ENCODE results near the gene WDR73.

Gene WDR73

DNA sequence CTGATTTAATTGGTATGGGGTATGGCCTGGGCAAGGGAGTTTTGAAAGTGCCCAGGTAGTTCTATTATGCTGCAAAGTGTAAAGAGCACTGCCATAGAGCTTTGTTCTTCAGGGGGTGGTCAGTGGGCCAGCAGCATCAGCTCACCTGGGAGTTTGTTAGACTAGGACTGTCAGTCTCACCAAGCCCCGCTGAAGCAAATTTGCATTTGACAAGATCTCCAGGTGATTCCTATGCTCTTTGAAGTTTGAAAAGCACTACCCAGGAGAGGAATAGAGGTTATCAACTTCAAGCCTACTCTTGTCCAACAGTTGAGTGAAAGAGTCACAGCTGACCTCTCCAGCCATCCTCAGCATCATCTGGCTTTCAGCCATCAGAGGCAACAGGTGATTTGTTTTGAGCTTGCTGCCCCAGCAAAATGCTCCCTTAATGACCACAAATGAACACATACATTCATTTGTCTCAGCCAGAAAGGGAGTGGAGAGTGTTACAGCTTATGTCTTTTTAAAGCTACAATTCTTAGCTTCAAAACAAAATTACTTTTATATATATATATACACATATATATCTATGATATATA is 45.3 kb downstream of the WDR73 start:
- no peak for DNase-seq

- no peak for DNase-seq
Observed at GRCh38 chr15:84606653-84607120, 47.4 kb downstream of the WDR73 start.

DNA sequence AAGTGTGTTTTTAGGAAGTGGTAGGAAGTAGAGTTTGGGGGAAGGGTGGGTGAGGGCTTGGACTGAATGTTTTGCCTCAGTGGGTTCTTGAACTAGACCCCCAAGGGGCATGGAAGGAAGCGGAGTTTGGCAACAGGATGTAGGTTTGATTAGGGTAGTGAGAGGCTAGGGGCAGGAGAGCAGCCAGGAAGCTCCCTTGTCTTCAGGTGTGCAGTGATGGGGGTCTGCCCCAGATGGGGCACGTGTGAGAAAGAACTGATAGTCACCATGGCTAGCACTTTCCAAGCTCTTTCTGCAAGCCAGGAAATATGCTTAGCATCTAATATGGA is 48.6 kb downstream of the WDR73 start:
- DNase-seq, result no peak

DNA sequence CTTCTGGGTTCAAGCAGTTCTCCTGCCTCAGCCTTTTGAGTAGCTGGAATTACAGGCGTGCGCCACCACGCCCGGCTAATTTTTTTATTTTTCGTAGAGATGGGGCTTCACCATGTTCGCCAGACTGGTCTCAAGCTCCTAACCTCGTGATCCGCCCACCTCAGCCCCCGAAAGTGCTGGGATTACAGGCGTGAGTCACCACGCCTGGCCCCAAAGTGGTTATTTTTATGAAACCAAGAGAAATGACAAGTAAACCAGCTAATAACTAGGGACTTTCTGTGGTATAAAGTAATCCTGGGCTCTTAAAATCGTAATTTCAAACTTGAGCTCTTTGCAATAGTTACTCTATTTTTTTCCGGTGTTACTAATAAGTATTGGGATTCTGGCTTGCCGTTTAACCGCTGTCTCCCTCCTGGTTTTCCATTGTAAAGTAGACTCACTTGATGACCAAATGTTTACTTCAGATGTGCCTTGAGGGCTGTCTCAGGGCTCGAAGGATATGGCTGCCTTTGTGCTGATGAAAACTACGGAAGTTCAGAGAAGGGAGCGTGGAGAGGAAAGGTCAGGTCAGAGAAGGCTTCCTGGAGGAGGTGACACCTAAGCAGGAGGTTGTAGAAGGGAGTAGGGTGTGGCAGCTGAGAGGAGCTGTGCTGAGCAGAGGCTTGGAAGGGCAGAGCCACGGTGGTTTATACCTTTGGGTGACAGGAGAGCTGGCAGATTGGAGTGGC is 49.1 kb downstream of the WDR73 start:
- DNase-seq, result no peak

- no peak for DNase-seq
Observed at GRCh38 chr15:84603630-84604379, 50.3 kb downstream of the WDR73 start.

DNA sequence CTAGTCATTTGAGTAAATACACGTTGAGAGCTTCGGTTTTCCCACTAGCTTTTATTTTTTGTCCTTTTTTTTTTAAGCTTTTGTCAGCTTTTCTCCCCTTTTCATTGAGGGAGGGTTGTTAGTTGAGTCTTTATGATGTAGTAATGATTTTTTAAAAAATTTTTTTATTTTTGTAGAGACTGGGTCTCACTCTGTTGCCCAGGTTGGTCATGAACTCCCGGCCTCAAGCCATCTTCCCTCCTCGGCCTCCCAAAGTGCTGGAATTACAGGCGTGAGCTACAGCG is 52.6 kb downstream of the WDR73 start:
- no peak for DNase-seq

DNA sequence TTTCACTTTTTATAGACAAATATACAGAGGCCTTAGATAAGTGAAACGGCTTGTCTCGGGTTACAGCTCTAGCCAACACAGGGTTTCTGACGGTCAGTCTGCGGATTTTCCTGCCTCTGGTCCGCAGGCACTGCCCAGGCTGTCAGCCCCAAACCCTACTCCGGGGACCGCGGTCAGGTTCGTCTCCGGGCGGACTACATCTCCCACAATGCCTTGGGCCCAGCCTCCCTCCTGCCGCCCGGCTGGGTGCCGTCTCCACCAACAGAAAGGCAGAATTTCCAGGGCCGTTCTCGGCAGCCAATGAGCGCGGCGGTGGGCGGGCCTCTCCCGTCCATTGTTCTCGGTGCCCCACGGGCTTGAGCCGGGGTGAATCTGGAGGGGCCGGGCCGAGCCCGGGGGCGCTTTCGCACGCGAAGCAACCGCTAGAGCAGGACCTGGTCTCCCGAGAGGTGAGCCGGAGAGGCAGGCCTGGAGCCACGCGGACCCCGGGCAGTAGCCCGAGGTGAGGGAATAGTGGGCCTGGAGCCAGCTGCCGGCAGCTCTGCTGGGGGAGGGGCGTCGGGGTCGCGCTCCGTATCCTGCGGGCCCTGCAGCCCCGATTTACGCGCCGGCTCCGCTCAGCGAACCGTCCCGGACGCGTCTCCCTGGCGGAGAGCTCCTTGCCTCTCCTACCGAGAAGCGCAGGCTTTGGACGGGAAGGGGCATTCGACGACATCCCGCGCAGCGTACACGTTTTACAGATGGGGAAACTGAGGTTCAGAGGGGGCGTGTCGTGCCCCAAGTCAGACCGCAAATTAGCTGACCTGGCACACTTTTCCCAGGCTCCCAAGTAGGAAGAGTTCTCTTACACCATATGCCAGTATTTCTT is 53.2 kb downstream of the WDR73 start, which contains the start of gene ZSCAN2:
ZSCAN2 (plus strand) TSS at position 323 of the 868 bp plus-strand sequence. CDS start 2,919 bp downstream, outside the sequence.
- peak; percentile 87 for DNase-seq

DNA sequence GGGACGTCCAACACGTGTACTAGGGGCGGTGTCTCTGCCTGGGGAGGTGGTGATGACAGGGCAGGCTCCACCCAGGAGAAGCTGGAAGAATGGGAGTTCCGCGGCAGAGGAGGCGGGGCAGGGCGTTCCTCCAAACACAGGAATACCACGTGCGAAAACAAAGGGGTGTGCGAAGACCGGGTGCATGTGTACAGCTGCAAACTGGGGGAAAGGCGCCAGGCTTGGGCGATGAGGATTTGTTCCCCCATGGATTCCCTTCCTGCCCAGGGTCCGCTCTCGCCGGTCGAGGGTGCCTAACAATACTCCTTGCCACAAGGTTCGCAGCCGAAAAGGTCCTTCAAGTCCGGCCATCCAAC is 53.8 kb downstream of the WDR73 start:
- peak; percentile 42 for DNase-seq

DNA sequence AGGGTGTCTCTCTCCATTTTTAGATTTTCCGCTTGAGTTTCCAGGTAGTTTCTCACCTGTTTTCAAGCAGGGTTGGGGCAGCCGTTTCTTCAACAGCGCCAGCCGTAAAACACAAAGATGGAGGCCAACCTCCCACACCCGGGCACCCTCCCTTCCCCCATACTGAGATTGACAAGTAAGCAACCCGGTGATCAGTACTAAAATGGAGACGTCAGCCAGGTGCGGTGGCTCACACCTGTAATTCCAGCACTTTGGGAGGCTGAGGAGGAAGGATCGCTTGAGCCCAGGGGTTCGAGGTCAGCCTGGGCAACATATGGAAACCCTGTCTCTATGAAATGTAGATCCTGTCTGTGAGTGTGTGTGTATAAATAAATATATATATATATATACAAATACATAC is 54.2 kb downstream of the WDR73 start:
- no peak for DNase-seq

DNA sequence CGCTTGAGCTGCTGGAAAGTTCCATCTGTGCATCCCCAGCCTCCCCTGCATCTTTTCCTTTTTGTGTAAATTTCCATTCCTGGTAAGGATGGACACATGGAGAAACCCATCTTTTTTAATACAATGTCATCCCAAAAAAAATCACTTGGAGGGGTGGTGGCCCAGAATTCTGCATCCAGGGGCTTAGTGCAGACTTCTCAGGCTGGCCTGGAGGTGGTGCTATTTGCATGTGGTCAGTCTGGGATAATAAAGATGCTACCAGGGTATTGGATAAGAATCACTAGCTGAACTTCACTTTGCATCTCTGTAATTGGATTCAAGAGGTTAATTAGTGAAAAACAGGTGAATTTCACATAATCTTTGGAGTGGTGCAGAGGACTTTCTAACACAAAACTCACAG is 55.1 kb downstream of the WDR73 start:
- DNase-seq, result no peak

- DNase-seq, result no peak
Observed at GRCh38 chr15:84598250-84598649, 55.8 kb downstream of the WDR73 start.

DNA sequence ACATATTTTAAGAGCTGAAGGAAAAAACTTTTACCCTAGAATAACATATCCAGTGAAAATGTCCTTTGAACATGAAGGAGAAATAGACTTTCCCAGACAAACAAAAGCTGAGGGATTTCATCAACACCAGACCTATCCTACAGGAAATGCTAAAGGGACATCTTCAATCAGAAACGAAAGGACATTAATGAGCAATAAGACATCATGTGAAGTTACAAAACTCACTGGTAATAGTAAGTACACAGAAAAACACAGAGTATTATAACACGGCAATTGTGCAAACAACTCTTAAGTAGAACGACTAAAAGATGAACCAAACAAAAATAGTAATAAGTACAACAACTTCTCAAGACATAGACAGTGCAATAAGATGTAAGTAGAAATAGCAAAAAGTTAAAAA is 56.8 kb downstream of the WDR73 start:
- no peak for DNase-seq

GRCh38 chr15:84595660-84596059 is 58.4 kb downstream of the WDR73 start:
- DNase-seq, result no peak

GRCh38 chr15:84594617-84595290 is 59.3 kb downstream of the WDR73 start:
- no peak for DNase-seq

DNA sequence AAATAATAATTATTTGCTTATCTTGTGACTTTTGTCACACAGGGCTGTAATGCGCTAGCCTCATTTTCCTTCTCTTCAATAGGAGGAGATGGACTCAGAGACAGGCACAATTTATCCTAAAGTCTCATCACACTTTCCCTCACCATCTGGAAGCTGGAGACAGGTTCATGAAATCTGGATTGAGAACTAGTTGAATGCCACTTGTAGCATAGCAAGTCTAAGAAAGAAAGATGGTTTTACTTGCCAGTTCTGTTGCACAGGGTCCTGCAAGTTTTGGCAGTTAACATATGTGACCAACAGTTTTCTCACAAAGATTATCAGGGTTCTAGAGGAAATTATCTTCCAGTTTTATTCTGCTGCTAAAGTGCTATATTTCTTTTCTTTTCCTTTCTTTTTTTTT is 62.3 kb downstream of the WDR73 start:
- DNase-seq, result no peak

- DNase-seq, result no peak
Observed at GRCh38 chr15:84590406-84590805, 63.7 kb downstream of the WDR73 start.

All from NCI-H510A (cell line).